SJCRH30 (cell line): ENCODE data around the gene SCN4B. TPM values are rescaled to one million over a fixed set of nuclear protein-coding genes. Genes with fewer than 3 reads are reported as not detected.
"Not testable (repeated sequence)": the region's sequence is repeated elsewhere in the genome, so short reads cannot be mapped to it uniquely, and the experiment has no call there.

Experiments
- DNase-seq, 2 experiments: peaks; one replicate each; pipeline ENCODE4 v3.0.0-alpha.2; 2015 to 2020
- H3K27ac ChIP-seq: fragments of 250-450 bp; sonication (Bioruptor Pico); 2 replicates; pipeline ENCODE4 v1.5.1; 2020; ENCODE audit warnings: mild to moderate bottlenecking, moderate library complexity
- H3K27me3 ChIP-seq: fragments of 250-450 bp; sonication (Bioruptor Pico); 2 replicates; pipeline ENCODE4 v1.5.1; 2020; ENCODE audit warnings: mild to moderate bottlenecking, moderate library complexity
- H3K36me3 ChIP-seq: fragments of 250-450 bp; sonication (Bioruptor Pico); 2 replicates; pipeline ENCODE4 v1.5.1; 2020; ENCODE audit warnings: mild to moderate bottlenecking, moderate library complexity
- H3K4me1 ChIP-seq: fragments of 250-450 bp; sonication (Bioruptor Pico); 2 replicates; pipeline ENCODE4 v1.5.1; 2020; ENCODE audit warnings: mild to moderate bottlenecking, moderate library complexity
- H3K4me3 ChIP-seq: fragments of 250-450 bp; sonication (Bioruptor Pico); 2 replicates; pipeline ENCODE4 v1.5.1; 2020; ENCODE audit warnings: mild to moderate bottlenecking, moderate library complexity
- H3K9me3 ChIP-seq: fragments of 250-450 bp; sonication (Bioruptor Pico); replicated peaks from 2 replicates; pipeline ENCODE4 v1.5.1; 2020; ENCODE audit warnings: mild to moderate bottlenecking, moderate library complexity
- total RNA-seq: library from RNA; depleted of rRNA; stranded (reverse); fragments of >200 nt; shearing (Covaris generic); gene quantifications from 2 replicates; pipeline ENCODE4 v1.2.3, GENCODE V29; 2014

Gene SCN4B
- total RNA-seq, 1 experiment from 2014 or later, result not detected

DNA sequence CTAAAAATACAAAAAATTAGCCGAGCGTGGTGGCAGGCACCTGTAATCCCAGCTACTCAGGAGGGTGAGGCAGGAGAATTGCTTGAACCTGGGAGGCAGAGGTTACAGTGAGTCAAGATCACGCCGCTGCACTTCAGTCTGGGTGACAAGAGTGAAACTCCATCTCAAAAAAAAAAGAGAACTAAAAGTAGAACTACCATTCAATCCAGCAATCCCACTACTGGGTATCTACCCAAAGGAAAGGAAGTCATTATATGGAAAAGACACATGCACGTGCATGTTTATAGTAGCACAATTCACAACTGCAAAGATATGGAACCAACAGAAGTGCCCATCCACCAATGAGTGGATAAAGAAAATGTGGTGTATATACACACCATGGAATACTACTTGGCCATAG, 31.1 kb upstream of the SCN4B start:
- not testable (repeated sequence) for H3K27me3 ChIP-seq, H3K4me1 ChIP-seq, H3K36me3 ChIP-seq, H3K27ac ChIP-seq, H3K4me3 ChIP-seq, DNase-seq, H3K9me3 ChIP-seq

DNA sequence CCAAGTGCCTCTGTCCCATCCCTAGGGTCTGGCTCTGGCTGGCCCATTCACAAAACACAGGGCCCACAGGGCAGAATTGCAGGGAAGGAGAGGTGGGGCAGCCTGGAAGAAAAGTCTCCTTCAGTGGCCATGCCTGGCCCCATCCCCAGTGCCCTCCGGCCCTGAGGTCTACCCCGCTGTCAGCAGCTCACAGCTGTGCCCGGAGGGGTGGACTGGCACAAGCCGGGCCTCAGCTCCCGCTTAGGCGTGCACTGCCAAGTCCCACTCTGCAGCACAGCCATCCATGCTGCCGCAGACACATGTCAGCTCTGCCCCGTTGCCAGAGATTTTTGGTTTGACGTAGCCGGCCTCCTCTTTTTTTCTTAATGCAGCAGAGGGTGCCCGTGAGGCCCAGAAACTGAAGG, 27.7 kb upstream of the SCN4B start:
- Histone ChIP-seq H3K4me1 (no peaks in the 10 kb centered on the region), H3K4me3 (no peak overlapping the region), H3K27ac (no peak overlapping the region), H3K9me3 (no peaks in the 10 kb centered on the region), H3K36me3 (no peaks in the 10 kb centered on the region), H3K27me3 (no peaks in the 10 kb centered on the region; the same call in 1 of the 2 replicates)
- peak; percentile 14 to 30 for DNase-seq

DNA sequence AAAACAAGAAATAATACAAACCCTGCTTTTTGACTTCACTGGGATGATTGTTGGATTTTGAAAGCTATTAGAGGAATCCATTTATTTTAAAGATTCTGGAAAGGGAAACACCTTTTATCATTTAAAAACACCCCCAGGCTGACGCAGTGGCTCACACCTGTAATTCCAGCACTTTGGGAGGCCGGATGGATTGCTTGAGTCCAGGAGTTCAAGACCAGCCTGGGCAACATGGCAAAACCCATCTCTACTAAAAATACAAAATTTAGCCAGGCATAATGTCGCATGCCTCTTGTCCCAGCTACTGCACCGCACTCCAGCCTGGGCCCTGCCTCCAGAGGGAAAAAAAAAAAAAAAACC, 24.1 kb upstream of the SCN4B start:
- no peaks in the 10 kb centered on the region for H3K36me3 ChIP-seq
- DNase-seq, result no peak
- H3K27me3 ChIP-seq, result no peaks in the 10 kb centered on the region; the same call in 1 of the 2 replicates
- no peak overlapping the region for H3K27ac ChIP-seq
- H3K9me3 ChIP-seq, result no peaks in the 10 kb centered on the region
- H3K4me1 ChIP-seq, result no peaks in the 10 kb centered on the region
- no peak overlapping the region for H3K4me3 ChIP-seq

DNA sequence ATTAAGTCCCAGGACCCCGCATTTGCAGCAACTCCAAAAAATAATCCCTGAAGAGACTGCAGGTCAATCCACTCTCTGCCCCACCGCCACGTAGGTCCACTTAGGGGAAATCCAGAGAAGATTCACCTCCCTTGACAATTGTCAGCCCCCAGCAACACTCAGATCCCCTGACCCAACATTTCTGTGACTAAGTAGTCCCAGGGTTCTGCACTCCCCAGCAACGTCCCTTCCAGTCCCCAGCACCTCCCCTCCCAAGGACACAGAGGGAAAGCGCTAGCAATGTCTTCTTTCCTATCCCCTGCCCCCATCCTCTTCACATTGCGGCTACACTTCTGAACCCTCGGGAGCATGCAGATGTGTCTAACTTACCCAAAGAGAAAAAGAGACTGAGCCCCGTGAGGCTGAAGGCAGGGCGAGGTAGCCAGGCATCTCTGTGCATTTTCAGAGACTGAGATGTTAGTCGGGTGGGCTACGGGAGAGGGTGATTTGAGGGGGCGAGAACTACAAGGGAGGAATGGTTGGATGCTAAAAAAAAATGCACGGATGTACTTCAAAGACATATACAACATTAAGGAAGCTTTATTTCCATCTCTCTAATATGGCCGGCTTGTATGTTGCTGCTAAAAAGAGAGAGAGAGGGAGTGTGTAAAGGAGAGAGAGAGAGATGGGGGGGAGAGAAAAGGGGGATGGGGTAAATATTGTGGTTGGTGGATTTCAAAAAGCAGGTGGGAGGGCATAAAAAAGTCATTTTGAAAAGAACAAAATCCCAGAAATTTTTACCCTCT, 23.6 kb upstream of the SCN4B start, which contains the start of gene SCN2B:
SCN2B (minus strand) TSS at position 647 of the 785 bp plus-strand sequence; CDS start at position 439, 208 bp downstream.
- H3K9me3 ChIP-seq, result no peaks in the 10 kb centered on the region
- H3K27ac ChIP-seq, result no peak within 1 kb of the TSS
- H3K36me3 ChIP-seq, result no peaks in the 10 kb centered on the region
- no peak within 1 kb of the TSS for H3K4me3 ChIP-seq
- no peaks in the 10 kb centered on the region for H3K4me1 ChIP-seq
- H3K27me3 ChIP-seq, result no peaks in the 10 kb centered on the region; the same call in 1 of the 2 replicates
- no peak for DNase-seq

DNA sequence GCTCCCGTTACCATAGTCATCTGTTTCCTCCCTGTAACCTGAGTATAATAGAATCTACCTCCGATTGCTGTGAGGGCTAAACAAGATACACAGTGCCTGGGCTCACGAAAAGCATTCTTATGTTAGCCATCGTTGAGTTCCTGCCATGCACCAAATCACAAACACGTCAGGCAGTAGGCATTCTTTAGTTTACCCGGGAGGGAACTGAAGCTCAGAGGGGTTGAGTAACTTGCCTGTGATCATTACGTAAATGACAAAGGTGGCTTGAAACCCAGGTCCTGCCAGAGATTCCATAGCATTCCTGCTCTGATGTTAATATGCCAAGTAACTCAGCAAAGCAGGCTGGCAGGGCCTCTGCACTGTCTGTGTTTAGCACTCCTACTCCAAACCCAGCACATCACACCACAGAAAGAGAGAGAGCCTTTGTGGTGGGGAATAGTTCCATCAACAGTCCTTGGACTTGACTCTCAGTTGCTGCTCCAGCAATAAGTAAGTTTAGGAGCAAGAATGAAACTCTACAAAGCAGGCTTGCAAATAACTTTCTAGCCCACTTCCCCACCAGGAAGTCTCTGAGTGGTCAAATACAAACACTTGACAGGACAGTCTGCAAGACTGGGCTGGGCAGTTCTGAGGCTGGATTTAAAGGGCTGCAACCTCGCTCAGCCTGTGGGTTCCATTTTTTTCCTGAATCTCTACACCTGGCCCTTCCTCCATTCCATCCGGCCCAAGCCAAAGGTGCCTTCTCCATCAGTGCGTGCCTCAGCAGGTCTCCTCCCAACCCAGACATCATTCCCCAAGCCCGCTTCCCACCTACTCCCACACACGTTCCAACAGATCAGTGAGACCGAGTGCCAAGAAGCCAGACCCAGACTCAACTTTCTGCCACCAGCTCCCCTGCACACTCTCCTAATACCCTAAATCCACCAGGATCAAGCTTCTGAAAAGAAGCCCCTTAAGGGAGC, 22.7 kb upstream of the SCN4B start:
- Histone ChIP-seq H3K4me3 (no peak overlapping the region), H3K27me3 (no peaks in the 10 kb centered on the region; the same call in 1 of the 2 replicates), H3K36me3 (no peaks in the 10 kb centered on the region), H3K27ac (no peak overlapping the region), H3K9me3 (no peaks in the 10 kb centered on the region), H3K4me1 (no peaks in the 10 kb centered on the region)
- no peak for DNase-seq

DNA sequence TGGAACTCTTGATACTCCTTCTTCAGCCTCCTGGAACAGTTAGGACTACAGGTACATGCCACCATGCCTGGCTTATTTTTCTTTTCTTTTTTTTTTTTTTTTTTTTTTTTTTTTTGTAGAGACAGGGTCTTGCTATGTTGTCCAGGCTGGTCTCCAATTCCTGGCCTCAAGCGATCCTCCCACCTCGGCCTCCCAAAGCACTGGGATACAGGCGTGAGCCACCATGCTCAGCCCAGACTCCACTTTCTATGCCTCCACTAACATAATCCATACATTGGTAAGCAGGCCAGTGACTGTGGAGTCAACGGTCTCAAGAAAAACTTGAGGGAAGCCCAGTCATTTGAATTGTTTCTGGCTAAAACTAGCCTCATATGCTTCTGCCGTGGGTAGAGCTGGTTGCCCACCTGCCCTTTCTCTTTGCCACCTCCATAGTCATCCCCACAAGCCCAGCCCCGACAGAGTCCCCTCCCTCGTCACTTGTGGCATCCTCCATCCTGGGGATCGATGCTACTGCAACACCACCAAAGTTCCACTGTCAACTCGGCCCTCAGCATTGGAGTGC, 21.5 kb upstream of the SCN4B start:
- Histone ChIP-seq H3K36me3 (no peaks in the 10 kb centered on the region), H3K4me1 (no peaks in the 10 kb centered on the region), H3K27ac (no peak overlapping the region), H3K27me3 (no peaks in the 10 kb centered on the region; the same call in 1 of the 2 replicates), H3K9me3 (no peaks in the 10 kb centered on the region), H3K4me3 (no peak overlapping the region)
- no peak for DNase-seq

DNA sequence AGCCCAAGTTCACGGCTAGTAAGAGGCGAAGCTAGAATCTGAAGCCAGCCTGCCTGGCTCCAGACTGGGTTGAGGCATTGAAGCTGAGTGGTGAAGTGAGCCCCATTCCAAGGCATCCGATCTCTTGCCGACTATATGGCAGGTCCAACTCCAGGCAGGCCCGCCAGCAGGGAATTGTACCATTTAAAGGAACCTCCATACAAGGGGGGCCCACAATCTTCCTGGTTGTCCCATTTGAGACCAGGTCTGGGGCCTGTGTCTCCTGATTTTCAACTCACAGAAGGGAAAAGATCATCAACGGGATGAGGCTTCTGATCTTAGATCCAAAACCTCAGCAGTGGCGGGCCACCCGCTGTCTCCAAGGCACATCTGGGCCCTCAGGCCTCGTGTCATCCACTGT, 19.7 kb upstream of the SCN4B start:
- no peak overlapping the region for H3K4me3 ChIP-seq
- no peaks in the 10 kb centered on the region for H3K9me3 ChIP-seq
- H3K4me1 ChIP-seq, result no peaks in the 10 kb centered on the region
- DNase-seq, result no peak
- H3K27ac ChIP-seq, result no peak overlapping the region
- no peaks in the 10 kb centered on the region for H3K36me3 ChIP-seq
- H3K27me3 ChIP-seq, result no peaks in the 10 kb centered on the region; the same call in 1 of the 2 replicates

DNA sequence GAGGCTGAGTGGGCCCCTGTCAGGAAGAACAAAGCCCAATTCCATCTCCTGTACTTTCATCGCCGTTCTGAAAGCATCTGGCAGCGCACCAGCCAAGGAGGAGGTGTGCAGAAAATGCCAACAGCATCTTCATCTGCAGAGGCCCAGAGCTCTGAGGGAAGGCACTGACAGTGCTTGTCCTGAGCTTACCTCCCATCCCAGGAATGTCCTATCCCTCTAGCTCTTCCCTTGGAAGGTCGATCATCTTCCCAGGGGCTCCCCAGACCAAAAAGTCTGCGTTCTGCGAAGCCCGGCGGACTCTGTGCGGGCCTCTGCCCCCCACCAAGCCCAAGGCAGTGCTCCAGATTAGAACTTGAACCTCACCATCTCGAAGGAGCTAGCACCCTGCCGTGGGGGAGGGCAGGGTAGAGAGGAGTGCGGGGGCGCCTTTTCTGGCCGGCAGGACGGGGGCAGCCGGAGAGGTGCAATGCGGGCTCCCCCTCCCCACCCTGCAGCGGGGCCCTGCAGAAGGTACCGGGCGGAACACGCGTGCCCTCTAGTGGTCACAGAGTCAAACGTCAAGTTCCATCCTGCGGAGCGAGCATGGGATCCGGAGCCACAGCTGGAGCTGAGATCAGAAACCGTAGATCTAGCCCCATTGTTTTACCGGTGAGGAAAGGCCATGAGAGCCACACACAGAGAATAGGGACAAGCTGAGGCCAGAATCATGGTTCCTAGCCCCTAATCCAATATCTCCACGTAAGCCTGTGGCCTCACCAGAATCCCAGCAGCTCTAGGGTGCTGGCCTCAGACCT, 18.8 kb upstream of the SCN4B start:
- Histone ChIP-seq H3K4me3 (no peak overlapping the region), H3K27ac (no peak overlapping the region), H3K9me3 (no peaks in the 10 kb centered on the region), H3K27me3 (no peaks in the 10 kb centered on the region), H3K36me3 (no peaks in the 10 kb centered on the region), H3K4me1 (no peaks in the 10 kb centered on the region)
- peak; percentile 28 to 70 for DNase-seq

DNA sequence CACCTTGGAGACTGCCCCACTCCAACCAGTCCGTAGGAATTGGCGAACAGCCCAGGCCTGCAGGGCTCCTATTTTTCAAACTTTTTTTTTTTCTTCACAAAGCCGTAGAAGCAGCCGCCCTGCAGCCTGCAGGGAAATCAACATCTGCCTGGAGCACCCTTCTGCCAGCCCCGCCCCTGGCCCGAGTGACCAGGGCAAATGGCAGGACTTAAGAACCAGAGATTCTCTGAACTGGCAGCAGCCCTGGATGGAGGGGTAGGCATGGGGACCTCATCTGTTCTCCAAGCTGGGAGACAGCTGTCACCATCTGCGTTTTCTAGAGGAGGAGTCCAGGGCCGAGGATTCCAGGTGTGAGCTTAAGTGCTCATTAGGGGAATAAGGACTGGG, 18.3 kb upstream of the SCN4B start:
- no peak overlapping the region for H3K4me3 ChIP-seq
- no peaks in the 10 kb centered on the region for H3K4me1 ChIP-seq
- DNase-seq, result no peak
- no peaks in the 10 kb centered on the region for H3K36me3 ChIP-seq
- H3K9me3 ChIP-seq, result no peaks in the 10 kb centered on the region
- H3K27ac ChIP-seq, result no peak overlapping the region
- no peaks in the 10 kb centered on the region for H3K27me3 ChIP-seq

DNA sequence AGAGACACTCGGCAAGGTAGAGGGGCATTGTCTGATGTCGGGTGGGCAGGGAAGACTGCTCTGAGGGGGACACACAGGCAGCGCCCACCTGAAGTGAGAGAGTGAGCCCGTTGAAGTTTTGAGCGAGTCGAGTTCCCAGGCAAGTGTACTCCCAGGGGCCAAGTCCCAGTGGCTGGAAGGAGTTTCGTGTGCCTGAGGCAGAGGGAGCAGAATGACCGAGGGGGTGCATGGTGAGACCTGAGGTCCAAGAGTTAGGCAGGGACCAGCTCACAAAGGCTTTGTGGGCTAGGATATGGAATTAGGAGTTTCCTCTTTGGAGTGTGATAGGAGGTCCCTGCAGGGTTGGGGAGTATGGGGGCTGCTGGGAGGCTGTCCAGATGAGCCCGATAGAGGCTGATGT, 17.6 kb upstream of the SCN4B start:
- Histone ChIP-seq H3K4me1 (no peaks in the 10 kb centered on the region), H3K27ac (no peak overlapping the region), H3K36me3 (no peaks in the 10 kb centered on the region), H3K27me3 (no peaks in the 10 kb centered on the region), H3K4me3 (no peak overlapping the region), H3K9me3 (no peaks in the 10 kb centered on the region)
- DNase-seq, result no peak

DNA sequence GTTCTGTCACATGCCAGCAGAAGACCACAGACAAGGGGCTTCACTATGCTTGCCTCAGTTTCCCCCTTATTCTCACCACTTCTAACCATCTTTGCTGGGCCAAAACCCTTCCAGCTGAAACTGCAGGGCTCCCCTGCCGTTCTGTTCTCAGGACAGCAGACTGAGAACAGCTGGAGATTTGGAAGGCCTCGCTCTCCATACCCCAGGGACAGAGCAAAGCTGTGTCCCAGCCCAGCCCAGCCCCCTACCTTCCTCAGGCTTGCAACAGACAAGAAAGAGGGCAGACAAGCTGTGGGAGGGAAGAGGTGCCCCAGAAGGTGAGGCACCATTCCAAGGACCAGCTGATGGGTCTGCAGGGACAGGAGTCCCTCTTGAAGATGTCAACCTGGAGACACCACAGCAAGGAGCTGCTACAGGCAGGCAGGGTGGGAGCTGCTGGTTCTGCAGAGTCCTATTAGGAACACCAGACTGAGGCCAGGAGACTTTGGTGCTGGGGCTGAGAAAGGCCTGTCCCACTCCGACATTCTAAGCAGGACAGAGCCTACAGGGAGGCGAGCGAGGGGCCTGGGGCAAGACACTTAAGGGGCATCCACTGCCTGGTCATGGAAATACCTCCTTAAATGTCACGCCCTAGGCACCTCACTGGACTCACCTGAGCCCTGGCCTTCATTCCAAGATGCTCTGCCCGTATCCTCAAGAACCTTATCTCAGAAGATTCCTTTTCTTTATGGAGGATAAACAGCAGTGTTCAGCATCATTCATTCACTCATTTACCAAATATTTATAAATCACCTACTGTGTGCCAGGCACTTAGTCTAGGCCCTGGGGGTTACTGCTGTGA, 16.9 kb upstream of the SCN4B start:
- no peaks in the 10 kb centered on the region for H3K9me3 ChIP-seq
- no peaks in the 10 kb centered on the region for H3K4me1 ChIP-seq
- H3K4me3 ChIP-seq, result no peak overlapping the region
- no peaks in the 10 kb centered on the region for H3K36me3 ChIP-seq
- H3K27ac ChIP-seq, result no peak overlapping the region
- H3K27me3 ChIP-seq, result no peaks in the 10 kb centered on the region
- no peak for DNase-seq

DNA sequence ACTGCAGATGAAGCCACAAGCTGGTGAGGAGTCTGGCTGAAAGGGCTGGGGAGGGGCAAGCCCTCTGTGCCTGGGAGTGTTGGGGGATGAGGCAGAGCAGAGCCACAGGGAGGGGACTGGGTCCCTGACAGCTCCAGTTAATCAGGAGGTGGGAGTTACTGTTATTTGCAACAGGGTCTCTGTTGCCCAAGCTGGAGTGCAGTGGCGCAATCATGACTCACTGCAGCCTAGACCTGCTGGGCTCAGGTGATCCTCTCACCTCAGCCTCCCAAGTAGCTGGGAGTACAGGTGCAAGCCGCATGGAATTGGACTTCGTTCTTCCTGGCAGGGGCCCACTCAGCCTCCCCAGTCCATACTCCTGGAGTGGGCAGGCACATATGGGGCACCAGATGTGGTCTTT, 16.1 kb upstream of the SCN4B start:
- no peaks in the 10 kb centered on the region for H3K9me3 ChIP-seq
- no peak for DNase-seq
- no peaks in the 10 kb centered on the region for H3K27me3 ChIP-seq
- H3K36me3 ChIP-seq, result no peaks in the 10 kb centered on the region
- no peak overlapping the region for H3K27ac ChIP-seq
- no peak overlapping the region for H3K4me3 ChIP-seq
- H3K4me1 ChIP-seq, result no peaks in the 10 kb centered on the region

DNA sequence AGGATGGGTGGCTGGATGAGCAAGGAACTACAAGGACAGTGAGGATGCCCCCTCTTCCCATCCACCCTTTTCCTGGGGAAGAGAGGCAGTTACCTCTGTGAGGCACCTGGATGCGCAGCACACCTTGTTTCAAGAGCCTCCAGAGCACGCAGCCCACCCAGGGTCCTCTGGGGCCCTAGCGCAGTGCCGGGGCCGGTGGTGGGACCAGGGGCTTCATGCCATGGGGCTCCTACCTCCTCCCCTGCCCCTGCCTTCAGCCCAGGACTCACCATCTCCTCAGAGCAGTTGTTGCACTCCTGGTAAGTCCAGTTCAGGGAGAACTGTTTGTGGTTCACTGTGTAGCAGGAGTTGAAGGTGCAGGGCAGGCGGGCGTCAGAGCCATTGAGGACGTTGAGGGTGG, 15.7 kb upstream of the SCN4B start:
- no peaks in the 10 kb centered on the region for H3K4me1 ChIP-seq
- H3K27me3 ChIP-seq, result no peaks in the 10 kb centered on the region
- H3K27ac ChIP-seq, result no peak overlapping the region
- no peaks in the 10 kb centered on the region for H3K9me3 ChIP-seq
- no peaks in the 10 kb centered on the region for H3K36me3 ChIP-seq
- no peak for DNase-seq
- no peak overlapping the region for H3K4me3 ChIP-seq

DNA sequence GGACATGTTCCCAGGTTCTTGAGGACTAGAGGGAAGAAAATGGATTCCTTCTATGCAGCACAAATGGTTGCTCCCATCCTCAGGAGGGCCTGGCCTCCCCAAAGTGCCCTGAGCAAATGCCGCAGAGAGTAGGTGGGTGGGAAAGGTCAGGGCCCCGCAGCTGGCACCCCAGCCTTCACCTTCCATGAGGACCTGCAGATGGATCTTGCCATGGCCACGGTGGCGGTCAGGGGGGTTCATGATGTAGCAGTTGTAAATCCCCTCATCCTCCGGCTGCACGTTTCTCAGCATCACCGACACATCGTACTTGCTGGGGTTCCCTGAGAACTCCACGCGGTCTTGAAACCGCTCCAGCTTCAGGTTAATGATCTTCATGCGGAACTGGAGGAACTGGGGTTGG, 15.3 kb upstream of the SCN4B start:
- Histone ChIP-seq H3K4me1 (no peaks in the 10 kb centered on the region), H3K9me3 (no peaks in the 10 kb centered on the region), H3K36me3 (no peaks in the 10 kb centered on the region), H3K27me3 (no peaks in the 10 kb centered on the region), H3K27ac (no peak overlapping the region), H3K4me3 (no peak overlapping the region)
- DNase-seq, result no peak
